HG03064 (cell line): ENCODE measurements around the gene CD109.
"Not testable (repeated sequence)": the region's sequence is repeated elsewhere in the genome, so short reads cannot be mapped to it uniquely, and the experiment has no call there.

Experiments used
- ATAC-seq: cut with Tn5 transposase; IDR thresholded peaks from one replicate; pipeline ENCODE4 v1.9.1; 2021; ENCODE audit warnings: low read depth; ENCODE audit not compliant: unreplicated experiment

The CD109 gene

DNA sequence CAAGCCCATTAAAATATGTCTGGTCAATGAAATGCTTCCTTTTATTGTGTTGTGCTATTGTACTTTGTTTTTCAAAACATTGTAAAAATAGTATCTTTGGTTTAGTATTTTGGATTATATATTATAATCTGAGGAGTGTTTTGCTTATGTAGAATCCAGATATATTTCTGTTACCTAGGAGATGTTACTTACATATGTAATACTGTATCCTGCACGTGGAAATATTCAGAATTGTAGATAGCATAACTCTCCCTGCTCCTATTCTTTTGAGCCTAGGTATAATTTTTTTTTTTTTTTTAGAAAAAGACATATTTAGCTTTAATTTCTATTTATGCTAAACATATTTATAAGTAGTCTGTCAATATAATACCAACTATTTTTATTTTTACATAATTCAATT is 130.6 kb downstream of the CD109 start:
- ATAC-seq: no peak

DNA sequence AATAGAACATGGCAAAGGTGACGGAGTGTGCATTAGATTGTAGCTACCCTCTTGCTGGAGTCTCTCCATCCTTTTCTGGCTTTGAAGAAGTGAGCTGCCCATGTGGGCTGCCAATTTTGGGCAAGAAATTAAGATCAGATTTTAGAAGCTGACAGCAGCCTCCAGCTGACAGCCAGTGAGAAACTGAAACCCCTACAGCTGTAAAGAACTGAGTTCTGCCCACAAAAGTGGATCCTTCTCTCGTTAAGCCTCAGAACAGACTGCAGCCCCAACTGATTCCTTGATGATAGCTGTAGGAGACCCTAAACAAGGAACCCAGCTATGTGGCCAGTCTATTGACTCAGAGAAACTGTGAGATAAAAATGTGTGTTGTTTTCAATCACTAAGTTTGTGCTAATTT is 134.1 kb downstream of the CD109 start:
- ATAC-seq: no peak

DNA sequence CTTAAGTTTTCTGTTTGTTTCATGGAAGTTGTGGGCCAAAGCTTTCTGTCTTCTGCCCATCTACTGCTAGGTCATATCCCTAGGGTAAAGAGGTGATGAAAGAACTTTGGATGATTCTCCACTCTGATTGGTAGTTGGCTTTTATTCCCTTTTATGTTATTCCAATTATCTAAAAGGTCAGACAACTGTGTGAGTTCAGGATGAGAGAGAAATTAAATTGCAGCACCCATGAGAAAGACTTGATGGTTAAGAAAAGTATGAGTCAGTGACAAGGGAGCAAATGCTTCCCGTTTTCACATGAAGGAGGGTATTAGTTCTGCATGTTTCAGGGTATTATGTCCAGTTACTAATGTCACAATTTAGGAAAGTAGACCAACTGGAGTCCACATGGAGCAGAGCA is 136.3 kb downstream of the CD109 start:
- ATAC-seq: no peak

DNA sequence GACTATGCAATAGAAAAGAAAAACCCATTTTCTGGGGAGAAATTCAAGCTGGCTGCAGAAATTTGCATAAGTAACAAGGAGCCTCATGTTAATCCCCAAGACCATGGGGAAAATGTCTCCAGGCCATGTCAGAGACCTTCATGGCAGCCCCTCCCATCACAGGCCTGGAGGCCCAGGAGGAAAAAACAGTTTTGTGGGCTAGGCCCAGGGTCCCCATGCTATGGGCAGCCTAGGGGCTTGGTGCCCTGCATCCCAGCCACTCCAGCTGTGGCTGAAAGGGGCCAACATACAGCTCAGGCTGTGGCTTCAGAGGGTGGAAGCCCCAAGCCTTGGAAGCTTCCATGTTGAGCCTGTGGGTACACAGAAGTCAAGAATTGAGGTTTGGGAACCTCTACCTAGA is 148.7 kb downstream of the CD109 start:
- not testable (repeated sequence) for ATAC-seq

DNA sequence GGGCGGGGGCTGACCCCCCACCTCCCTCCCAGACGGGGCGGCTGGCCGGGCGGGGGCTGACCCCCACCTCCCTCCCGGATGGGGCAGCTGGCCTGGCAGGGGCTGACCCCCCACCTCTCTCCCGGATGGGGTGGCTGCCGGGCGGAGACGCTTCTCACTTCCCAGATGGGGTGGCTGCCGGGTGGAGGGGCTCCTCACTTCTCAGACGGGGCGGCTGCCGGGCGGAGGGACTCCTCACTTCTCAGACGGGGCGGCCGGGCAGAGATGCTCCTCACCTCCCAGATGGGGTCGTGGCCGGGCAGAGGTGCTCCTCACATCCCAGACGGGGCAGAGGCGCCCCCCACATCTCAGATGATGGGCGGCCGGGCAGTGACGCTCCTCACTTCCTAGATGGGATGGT is 155.0 kb downstream of the CD109 start:
- not testable (repeated sequence) for ATAC-seq

DNA sequence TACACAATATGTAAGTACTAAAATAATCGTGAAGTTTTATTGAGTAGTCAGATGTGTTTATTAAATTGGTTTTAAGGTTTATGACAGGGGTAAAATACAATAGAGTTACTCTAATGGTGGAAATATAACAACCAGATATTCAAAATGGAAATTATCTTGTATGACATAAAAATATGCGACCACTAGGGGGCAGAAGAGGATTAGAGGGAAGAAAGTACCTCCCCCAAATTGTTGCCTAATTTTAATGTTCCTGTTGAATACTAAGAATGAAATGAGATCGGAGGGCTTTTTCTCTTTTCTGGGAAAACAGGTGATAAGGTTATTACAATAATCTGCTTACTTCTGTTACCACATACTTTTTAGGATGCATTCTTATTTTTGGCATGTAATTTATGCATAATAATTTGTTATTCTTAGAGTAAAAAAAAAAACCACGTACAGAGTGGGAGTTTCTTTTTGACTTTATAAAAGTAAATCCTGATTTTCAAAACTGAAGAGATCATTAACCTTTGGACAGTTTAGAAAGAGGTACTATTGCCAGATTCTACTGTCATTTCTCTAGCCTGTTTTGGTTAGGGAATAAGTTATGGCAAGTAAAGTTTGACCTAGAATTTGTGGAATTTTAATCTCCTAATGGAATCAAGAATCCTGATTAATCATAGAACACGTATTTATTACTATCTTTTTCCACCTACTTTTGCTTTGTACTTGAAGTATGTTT is 159.2 kb downstream of the CD109 start:
- no peak for ATAC-seq

DNA sequence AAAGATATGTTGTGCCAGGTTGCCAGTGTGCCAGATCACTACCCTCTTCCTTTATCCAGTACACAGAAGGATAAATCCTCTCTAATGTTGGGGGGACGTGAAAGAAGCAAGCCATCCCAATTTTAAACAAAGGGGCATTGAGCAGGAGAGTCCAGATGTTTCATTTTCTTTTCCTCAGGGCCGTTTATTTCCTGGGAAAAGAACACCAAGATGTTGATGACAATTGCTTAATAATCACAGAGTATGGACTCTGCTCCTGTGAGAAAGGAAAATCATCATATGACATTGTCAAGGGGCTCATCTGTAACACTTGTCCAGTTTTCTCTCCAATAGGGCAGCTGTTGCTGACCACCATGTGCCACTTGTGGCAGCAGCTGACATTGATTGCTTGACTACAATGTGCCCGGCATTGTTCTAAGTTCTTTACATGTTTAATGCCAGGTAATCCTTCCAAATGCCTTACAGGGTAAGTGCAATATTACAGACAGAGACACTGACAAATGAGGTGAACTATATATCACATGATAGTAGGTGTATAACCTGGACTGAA is 161.4 kb downstream of the CD109 start:
- no peak for ATAC-seq

DNA sequence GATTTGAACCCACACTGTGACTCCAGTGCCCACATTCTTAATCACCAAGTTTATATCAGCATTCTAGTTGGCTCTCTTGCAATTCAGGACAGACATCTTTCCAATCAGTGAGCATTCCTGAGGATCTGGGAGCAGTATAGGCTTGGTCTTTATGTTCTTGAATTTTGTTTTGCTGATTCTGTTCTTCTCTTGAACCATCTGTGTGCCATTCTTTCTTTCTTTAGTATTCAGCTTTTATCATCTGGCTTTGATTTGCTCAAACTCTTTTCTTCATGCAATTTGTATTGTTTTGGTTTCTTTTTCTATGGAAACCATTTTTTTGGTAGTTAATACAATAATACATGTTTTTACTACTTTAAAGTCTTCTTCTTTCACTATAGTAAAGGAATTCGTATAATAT is 162.4 kb downstream of the CD109 start:
- ATAC-seq: no peak

DNA sequence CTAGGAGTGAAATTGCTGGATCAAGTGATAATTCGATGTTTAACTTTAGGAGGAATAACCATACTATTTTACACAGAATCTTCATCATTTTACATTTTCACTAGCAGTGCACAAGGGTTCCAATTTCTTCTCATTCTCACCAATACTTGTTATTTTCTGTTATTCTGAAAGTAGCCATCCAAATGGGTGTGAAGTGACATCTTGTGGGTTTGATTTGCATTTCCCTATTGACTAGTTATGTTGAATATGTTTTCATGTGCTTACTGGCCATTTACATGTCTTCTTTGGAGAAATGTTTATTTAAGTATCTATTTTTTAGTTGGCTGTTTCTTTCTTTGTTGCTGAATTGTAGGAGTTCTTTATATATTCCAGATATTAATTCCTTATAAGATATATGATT is 164.3 kb downstream of the CD109 start:
- ATAC-seq: no peak

DNA sequence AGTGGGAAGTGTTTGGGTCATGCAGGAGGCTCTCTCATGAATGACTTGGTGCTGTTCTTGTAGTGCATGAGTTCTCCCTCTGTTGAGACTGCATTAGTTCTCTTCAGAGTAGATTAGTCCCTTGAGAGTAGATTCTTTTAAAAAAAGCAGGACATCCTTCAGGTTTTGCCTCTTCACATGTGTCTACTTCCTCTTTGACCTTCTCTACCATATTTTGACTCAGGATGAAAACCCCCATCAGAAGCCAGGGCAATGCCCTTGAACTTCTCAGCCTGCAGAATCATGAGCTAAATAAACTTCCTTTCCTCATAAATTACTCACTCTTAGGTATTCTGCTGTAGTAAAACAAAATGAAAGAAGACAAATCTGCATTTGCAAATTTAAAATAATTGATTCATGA is 170.3 kb downstream of the CD109 start:
- no peak for ATAC-seq

DNA sequence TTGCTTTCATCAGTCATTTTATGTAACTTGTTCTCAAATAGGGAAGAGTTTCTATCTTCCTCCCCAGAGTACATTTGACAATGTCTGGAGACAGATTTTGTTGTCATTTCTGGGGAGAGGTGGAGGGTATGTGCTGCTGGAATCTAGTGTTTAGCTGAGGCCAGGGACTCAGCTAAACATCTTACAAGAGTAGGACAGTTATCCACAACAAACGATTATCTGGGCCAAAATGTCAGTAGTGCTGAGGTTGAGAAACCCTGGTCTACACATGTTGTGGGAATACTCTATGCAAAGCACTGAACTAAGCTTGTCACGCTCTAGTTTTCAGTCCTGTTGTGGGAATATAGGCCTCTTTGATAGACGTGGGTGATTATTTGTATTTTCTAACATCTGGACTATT is 171.4 kb downstream of the CD109 start:
- ATAC-seq: no peak

DNA sequence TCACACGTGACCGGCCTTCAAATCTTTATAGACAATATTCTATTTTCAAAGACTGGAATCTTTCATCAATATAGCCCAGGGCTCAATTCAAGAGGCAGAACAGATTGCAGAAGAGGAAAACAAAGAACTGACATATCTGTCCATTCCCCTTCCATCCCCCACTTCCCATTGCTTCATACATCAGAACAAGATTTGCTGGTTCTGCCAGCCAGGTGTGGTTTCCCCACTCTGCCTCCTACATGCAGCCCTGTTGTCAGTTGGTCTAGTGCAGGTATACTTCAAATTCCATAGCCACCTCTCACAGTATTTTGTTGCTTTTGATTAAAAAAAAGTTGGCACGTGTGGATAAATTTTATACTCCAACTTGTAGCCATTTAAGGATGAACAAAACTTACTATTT is 174.9 kb downstream of the CD109 start:
- ATAC-seq: no peak

DNA sequence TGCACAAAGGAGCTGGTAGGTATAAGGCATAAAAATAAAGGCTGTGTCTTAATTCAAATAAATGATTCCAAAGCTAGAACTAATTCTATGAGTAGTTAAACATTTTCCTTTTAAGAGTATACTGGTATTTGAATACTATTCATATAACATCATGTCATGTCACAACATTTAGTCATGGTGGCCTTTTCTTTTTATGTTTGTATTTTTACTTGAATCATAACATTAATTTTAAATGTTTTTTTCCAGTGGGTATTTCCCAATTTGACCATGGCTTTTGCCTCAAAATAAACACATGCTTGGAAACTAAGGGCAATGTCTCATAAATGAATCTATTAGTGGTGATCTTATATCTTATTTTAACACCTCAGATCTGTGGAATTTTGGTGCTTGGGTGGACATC is 177.1 kb downstream of the CD109 start:
- ATAC-seq: no peak
